Fibroblast of gingiva (primary cell): ENCODE results near the gene CLMN.
"Not testable (repeated sequence)": the region's sequence is repeated elsewhere in the genome, so short reads cannot be mapped to it uniquely, and the experiment has no call there.

Source experiments
- DNase-seq: peaks from one replicate; pipeline ENCODE4 v3.0.0-alpha.2; 2011; ENCODE audit warnings: low read depth

The CLMN gene

DNA sequence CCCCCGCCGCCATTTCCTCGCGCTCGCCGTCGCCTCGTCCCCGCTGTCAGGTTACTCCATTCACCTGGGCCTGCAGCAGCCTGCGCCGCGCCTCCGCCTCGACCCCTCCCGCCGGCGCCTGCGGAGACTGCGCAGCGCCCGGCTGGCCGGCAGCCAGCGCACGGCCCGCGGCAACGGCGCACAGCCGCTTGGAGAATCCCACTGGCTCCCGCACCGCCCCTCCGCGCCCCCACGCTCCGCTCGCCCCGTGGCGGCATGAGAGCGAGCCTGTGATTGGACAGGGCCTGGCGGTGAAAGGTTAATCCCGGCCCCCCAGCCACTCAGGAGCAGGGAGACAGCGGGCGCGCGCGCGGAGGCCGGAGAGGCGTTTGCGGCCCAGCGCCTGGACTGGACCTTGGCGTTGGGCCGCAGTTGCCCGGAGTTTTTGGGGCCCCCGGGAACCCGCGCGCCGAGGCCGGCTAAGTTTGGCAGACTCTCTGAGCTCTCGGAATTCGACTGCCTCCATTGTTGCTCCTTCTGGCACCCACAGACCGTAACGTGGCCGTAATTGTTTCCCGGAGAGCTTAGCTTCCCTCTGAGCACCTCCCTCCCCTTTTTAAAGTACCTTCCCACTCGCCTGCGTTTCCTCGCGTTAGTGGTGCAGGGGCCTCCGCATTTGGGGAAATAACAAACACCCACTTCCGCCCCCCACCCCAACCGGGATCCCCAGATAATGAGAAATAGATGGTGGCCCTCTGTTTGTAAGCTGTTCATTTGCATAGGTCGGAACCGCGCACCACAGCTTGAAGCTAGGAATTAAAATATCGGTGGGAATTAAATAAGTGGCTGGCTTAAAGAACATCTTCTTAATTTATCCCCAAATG lies 162.2 kb downstream of the CLMN start, which contains the start of gene DICER1:
TSS of gene DICER1 (minus strand) at position 203 of the 863 bp plus-strand sequence. CDS start 24,071 bp downstream, outside the sequence.
- DNase-seq: peak; percentile 93

DNA sequence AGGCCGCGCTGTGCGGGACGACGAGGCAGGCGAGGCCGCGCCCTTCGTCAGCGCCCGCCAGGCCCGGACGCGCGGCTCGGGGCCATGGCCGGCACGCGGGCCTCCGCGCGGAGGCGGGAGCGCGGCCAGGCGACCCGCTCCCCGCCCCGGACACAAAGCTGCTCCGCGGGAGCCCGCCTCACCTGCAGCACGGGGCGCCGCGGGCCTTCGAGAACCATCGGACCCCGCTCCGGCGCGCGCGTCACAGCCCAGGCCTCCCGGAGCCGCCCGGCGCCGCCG lies 162.7 kb downstream of the CLMN start:
- no peak for DNase-seq

DNA sequence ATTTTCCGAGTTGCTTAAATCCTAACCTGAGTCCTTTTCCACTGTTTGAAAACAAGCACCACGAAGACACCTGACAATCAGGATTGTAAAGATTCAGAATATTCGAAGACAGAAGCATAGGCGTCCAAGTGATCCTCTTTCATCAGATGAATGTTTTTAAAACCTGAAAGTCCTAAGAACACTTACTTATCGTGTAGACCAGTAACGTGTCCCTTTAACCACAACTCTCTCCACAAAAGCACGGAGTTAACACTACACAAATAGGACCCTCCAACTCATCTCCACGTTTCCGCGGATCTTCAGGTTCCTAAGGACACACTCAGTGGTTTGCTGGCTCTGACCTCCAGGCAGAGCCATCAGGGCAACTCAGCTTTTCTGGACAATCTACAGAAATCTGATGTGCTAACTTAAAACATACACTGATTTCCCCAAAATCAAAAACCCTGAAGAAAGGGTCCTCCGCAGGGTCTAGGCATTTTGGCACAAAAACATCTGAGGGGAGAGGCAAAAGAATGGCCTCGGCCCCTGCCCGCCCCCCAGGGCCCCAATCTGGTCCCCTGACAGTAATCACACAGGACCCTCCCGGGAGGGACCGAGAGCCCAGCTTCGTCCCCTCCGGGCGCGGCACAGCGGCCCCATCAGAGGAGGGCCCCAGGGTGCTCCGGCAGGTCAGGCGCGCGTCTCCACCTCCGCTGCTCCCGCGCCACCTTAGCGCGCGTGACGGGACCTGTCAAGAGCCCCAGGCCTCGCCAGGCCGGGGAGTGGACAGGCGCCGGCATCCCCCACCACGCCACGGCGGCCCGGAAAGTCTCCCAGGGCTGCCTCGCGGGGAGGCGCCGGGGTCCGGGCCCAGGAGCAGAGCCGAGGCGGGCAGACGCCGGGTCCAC lies 163.3 kb downstream of the CLMN start:
- DNase-seq: peak; percentile 26

DNA sequence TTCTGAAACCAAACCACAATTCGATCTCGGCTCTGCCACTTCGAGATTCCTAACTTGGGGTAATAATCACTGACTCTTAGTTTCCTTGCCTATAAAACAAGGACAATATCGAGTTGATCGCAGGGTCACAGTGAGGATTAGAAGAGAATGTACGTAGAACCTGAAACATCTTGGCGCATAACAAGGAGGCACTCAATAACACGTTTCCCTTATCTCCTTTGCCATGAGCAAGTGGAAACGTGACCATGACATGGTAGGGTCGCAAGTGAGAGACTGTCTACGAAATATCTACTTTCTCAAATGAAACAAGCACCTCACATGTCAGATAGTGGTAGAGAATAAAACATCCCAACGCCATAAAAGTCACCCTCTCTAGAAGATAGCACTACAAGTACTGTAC lies 164.7 kb downstream of the CLMN start:
- no peak for DNase-seq

DNA sequence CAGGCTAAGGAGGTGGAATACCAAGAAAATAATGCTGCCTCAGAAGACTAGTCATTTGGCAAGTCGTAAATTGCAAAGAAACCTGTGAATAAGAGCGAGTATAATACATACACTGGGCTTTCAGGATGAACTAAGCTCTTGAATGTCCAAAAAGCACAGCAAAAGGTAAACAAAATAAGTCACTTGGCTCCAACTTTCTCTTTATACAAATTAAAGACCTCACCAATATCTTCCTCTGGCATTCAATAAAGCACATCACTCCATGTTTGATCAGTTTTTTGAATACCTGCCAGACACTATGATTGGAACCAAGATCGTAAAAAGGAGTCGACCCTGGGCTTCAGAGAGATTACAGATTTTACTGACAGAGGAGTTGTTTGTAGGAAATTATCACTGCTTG lies 165.8 kb downstream of the CLMN start:
- DNase-seq: no peak

DNA sequence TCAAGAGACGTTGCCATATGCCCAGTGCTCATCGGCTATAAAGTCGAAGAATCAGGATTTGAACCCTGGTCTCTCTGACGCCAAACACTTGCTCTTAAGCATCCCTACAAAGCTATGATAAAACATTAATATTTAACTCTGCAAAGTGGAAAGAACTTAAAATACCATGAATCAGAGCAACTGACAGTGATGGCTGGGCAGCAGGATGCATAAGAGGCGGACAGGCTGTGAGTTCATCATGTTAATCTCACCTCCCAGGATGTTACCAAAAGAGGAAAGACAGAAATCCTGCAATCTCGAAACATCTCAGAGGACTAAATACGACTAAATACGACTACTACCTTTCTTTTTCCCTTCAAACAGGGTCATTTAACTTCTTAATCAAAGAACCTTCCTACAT lies 168.1 kb downstream of the CLMN start:
- DNase-seq: no peak

DNA sequence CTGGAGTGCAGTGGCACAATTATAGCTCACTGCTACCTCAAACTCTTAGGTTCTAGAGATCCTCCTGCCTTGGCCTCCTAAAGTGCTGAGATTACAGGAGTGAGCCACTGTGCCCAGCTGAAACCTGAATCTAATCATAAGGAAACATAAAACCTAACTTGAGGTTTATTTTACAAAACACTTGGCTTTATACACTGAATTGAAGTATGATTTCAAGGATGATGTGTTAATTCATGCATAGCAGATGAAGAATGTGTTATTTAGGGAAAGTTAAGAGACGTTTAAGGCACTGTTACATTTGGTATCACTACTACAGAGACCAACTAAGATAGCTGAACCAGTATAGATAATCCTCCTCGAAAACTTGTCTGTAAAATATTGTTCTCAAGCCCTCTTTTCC lies 168.8 kb downstream of the CLMN start:
- peak; percentile 60 for DNase-seq

DNA sequence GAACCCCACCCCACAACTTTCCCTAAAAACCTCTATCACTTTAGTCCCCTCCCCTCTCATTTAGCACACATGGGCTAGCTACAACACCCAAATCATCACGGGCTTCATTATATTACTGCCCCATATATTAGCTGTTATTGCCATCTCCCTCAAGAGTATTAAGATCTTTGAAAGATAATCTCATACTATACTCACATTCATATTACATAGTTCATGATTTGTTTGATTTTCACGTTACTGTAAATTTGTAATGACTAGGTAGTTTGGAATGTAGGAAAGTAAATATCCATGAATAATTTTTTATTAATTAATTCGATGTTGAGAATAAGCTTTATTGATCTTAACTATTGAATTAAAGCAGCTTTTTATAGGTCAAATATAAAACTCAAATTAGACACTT lies 170.3 kb downstream of the CLMN start:
- no peak for DNase-seq

DNA sequence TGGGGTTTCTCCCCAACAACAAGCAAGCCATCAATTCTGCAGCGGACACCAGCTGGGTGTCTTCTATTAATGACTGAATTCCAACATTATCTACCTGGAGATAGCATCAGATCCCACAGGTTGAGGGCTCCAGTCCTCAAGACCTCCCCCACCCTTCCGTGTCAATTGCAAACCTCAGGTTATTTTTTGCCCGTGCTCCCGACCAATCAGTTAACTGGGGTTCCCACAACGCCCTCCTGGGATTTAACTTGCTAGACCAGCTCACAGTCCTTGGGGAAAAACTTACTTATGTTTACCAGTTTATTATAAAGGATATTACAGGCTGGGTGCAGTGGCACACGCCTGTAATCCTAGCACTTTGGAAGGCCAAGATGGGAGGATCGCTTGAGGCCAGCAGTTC lies 172.1 kb downstream of the CLMN start:
- DNase-seq: no peak

DNA sequence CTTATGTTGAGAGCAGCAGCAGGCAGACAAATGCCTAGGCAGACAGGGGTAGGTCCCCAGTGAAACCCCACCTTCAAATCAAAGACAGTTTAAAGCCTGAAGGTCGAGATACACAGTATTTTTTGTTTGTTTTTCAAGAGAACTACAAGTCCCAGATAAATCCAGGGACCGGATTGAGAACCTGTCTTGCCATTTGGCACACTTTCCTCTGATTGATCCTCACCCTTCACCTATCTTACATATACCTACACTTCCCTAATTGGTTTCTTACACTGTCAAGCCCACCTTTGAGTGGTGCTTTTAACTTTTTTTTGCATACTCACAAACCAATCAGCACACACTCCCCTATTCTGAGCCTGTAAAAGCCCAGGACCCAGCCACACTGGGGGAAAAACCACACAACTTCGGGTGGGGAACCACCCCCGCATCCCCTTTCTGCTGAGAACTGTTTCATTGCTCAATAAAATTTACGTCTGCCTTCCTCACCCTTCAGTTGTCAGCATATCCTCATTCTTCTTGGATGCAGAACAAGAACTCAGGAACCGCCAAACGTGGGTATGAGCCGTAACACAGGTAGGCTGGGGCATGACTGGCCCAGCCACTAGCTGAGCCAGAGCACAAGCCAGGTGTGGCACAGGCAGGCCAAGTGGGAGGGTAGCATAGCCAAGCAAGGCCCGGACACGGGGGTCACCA lies 173.5 kb downstream of the CLMN start:
- no peak for DNase-seq

DNA sequence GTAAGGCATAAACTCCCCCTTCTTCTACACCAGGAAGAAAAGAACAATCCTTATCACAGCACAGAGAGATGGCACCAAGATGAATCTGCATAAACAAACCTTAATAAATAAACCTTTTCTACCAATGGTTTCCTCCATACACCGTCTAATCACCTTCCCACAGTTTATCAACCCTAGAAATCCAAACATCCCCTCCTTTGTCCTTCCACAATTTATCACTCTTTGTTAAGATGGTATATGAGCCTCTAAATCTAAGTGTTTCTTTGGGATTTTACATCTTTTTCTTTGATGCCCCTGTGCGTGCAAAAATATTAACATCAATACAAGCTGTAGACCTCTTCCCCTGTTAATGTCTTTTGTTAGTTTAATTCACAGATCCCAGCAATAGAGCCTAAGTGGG lies 174.9 kb downstream of the CLMN start:
- no peak for DNase-seq

DNA sequence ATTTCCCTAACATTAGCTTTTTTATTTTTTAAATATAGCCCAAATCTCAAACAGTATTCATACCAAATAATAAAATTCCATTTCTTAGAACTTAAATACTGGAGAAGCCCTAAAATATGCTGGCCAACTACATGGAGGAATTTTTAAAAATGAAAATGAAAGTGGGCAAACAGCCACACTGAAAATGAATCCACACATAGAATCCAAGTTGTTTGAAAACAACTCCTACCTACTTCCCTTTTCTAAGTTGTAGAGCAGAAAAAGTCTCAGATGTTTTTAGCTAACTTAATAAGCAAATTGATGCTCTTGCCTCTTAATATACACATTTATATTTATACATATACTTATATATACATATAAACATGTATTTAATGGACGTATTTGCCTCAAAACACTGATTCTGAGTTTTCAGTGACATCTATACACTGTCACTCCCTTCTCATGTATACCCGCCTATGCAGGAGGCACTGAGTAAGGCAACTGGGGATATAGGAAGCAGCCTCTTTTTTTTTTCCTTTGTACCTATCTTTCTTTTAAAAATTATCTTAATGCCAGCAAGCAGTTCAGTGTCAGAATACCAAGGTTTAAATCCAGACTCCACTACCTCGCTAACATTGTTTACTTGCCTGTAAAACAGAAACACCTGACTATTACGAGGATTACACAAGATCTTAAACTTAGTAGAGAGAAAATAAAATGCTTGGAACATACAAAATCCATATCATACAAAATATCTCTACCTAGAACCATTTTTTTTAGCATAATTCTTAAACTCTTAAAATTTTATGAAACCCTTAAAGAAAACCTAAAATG lies 175.7 kb downstream of the CLMN start:
- no peak for DNase-seq

DNA sequence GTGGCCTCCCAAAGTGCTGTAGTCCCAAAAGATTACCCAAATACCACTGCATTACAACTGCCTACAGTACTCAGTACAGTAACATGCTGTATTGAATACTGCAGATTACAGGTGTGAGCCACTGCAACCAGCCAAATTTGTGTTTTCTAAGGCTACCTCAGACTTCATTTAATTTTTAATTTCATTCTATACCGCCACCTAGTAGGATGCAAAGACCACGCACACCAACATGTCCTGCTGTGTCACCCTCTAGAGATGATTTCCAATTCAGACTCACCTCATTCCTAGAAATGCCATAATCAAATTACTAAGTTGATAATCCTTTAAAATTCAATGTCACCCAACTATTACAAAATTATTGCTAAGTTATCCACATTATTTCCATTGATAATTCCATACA lies 177.5 kb downstream of the CLMN start:
- DNase-seq: no peak

DNA sequence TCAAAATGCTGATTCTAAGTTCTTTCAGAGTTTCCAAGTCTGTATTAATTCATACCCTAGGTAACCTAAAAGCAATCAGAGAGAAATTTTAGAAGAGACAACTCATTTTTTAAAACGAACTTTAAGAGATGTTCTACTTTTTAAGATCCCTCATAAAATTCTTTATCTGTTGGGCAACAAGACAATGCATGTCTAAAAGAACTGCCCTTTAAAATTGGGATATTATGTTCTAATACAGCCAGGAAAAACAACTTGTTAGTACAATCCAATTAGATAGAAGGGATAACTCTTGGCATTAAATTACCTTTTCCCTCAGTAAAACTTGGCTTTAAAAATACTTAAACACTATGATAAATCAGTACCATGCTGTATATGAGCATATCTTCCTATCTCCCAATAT lies 178.0 kb downstream of the CLMN start:
- DNase-seq: no peak

DNA sequence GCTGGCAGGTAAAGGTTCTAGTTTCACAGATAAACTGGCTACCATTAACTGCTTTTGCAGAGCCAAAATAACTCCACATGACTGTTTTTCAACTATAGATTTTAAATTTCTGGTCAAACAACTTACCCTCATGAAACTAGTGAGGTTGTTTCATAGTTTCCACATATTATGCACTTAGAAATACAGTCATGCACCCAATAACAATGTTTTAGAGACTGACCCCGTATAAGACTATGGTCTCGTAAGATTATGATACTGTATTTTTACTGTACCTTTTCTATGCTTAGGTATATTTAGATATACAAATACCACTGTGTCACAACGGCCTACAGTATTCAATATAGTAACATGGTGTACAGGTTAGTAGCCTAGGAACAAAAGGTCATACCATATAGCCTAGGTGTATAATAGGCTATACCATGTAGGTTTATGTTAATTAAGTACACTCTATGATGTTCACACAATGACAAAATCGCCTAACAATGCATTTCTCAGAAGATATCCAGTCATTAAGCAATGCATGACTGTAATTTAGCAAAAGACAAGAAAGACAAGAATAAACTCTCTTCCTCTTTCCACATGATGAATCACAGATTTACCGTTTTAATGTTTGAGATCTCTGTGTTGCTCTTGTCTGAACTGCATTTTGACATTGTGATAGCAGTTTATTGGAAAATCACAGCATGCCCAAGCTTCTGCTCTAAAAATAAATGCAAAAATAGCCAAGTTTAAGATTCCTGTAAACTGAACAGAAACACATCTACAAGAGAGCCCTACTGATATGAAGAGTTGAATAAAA lies 179.4 kb downstream of the CLMN start:
- DNase-seq: peak; percentile 54

DNA sequence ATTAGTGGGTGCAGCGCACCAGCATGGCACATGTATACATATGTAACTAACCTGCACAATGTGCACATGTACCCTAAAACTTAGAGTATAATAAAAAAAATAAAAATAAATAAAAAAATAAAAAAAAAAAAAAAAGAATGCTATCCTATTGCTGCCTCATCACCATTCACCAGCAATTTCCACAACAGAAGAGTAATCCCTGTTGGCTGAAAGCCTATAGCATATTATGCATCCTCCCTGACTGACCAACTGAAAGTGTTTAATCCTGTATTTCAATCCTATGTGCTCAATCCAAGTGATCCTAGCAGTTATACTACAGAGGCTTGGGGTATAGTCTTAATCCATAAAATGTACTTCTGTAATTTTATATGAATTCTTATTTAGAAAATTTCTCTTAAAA lies 180.8 kb downstream of the CLMN start:
- no peak for DNase-seq

DNA sequence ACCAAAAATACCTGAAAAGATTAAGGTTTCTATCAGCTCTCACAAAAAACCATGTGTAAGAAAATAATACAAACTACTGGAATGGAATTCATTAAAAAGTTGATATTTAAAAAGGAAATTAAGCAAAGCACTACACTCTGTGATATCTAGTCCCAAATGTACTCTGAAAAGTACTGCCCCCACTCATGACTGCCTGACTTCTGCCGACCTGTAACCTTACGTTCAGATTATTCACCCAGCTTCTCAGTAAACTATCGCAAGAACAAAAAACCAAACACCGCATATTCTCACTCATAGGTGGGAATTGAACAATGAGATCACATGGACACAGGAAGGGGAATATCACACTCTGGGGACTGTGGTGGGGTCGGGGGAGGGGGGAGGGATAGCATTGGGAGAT lies 181.3 kb downstream of the CLMN start:
- not testable (repeated sequence) for DNase-seq

DNA sequence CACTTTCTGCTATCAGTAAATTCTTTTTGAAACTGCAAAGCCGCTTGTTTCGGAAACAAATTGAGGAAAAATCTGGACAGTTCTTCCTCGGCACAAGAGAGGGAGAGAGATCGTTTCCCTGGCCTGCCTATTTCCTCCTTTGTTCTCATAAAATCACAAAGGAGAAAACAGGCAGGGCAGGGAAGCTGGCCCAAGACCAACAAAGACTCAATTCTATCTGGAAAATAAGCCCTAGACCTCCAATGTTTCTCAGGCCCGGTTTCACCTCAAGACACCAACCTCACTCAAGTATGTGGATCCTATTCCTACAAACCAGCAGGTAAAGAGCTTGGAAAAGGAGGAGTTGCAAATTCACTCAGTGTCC lies 181.9 kb downstream of the CLMN start:
- DNase-seq: no peak

DNA sequence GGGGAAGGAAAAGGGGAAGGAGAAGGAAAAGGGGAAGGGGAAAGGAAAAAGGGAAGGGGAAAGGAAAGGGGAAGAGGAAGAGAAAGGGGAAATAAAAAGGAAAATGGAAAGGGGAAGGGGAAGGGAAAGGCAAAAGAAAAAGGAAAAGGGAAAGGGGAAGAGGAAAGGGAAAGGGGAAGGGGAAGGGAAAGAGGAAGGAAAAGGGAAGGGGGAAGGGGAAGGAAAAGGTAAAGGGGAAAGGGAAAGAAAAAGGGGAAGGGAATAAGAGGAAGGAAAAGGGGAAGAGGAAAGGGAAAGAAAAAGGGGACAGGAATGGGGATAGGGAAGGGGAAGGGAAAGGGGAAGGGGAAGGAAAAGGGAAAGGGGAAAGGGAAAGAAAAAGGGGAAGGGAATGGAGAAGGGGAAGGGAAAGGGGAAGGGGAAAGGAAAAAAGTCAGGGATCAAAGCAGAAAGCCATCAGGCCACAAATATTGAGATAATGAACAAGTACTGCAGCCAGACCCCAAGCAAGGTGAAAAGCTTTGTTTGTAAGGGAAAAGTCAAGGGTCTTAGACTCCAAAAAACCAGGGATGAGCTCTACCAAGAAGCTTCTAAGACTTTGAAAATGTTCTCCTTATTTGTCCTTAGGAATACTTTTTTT lies 182.4 kb downstream of the CLMN start:
- no peak for DNase-seq

DNA sequence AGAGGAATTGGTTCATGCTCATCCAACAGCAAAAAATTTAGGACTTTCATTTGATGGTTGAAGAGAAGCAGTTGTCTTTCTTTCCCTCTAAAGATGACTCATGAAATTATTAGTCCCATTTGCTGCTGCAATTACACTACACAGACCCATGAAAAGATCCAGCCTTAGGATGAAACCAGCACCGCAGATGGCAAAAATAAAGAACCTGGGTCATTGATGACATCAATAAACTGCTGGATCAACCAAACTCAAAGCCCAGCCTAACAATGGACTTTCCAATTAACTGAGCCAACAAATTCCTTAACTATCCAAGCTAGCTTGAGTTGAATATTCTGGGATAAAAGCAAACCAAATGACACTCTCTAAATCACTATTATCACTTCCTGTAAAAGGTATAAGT lies 183.1 kb downstream of the CLMN start:
- no peak for DNase-seq
